ENCODE results near the gene VAV3.

The VAV3 gene

GRCh38 chr1:107789817-107790524 is 175.0 kb downstream of the VAV3 start:
- no peak for DNase-seq (ENCODE audit: low spot score)

- DNase-seq (ENCODE audit: low spot score), result no peak
Observed at GRCh38 chr1:107788206-107789202, 176.5 kb downstream of the VAV3 start.

GRCh38 chr1:107787299-107787698 is 177.7 kb downstream of the VAV3 start:
- no peak for DNase-seq (ENCODE audit: low spot score)

DNA sequence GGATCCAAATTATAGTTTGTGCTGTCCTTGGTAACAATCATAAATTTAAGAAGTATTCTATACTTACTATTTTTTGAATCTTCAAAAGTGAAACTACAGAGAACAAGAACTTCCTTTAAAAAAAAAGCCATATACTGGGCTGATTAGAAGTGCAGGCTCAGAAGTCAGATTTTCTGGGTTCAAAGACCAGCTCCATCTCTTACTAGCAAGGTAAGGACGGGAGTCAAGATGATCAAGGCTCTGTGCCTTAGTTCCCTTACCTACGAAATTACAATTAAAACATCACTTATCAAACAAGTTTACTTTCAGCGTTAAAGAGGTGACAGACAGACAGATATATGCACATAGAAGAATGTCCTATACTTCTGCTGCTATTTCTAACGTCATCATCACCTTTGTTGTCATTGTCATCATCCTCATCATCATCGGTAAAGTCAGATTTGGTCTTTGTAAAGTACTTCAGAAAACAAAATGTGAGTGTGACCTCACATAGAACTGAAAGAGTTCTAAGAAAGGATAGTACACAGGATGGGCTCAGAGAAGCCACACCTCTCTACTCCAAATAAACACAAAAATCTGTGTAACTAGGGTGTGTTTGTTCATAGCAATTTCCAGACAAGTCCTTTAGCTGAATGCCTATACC is 178.7 kb downstream of the VAV3 start:
- DNase-seq (ENCODE audit: low spot score), result no peak

DNA sequence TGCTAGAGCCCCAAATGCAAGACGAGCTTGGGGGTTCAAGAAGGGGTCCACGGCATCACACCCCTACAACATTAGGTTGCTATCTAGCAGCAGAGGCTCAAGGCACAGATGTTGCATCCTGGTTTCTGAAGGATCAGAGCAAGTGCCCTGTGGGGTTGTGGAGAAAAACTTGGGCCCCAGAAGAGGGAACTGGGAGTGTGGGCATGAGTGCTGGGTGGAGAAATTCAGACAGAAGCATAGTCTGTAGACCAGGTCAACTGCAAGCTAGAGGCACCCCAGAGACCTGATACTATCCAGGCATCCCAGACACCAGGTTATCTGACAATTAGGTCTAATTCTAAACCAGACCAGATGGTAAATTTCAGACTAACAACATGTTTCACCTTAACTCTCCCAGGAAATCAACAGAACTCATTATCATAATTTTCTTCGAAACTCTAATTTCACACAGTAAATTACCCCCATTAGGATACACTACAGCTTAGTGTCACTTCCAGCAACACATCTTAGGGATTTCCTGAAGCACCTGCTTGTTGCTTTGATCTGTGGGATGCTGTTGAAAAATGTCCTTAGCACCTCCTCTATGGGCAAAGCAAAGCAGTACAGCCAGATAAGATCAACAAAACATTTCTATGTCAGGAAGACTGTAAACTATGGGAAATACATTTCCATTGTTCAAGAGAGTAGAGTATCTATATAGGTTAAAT is 179.3 kb downstream of the VAV3 start:
- DNase-seq (ENCODE audit: low spot score), result no peak

DNA sequence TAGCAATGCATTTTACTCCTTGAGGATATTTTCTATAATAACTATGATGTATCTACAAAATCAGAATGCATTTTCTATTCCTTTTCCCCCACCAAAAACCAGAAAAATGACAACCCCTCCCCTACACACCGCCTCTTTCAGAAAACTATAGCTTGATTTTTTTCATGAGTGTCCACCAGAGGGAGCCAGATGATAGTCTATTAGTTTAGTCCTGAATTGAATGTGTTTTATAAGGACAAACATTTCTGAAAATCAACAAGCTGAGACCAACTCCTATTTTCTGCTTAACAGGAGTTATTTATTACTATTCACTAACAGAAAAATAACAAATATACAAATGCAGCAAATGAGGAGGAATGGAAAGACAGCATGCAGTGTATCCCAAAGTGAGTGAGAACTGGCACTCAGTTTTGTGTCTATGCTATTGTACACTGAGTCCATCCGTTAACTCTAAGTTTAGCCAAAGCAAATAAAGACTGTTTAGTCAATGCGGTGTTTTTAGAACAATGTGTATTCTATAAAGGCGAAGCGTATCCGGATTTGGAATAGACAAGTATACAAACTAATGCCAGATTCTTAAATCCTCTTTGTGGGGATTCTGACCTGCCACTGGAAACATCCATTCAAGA is 182.6 kb downstream of the VAV3 start:
- peak; percentile 2 for DNase-seq (ENCODE audit: low spot score)

- no peak for DNase-seq (ENCODE audit: low spot score)
Observed at GRCh38 chr1:107781245-107781644, 183.7 kb downstream of the VAV3 start.

DNA sequence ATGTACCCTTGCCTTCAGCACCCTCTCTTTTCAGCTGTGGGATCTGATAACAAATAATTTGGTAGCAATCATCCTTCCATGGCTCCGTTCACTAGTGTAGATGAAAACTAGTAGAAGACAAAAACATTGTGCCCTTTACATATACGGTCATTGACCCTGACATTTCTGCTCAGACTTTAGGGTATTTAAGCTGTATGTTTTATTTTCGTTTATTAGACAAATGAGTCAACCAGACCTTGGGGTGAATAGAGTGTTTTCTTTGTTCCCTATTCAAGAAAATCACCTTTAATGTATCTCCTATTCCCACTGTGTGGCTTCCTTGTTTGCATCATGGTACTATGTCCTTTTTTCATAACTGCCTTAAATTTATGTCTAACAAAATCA is 187.3 kb downstream of the VAV3 start:
- no peak for DNase-seq (ENCODE audit: low spot score)

GRCh38 chr1:107776900-107777663 is 187.9 kb downstream of the VAV3 start:
- DNase-seq (ENCODE audit: low spot score), result no peak

DNA sequence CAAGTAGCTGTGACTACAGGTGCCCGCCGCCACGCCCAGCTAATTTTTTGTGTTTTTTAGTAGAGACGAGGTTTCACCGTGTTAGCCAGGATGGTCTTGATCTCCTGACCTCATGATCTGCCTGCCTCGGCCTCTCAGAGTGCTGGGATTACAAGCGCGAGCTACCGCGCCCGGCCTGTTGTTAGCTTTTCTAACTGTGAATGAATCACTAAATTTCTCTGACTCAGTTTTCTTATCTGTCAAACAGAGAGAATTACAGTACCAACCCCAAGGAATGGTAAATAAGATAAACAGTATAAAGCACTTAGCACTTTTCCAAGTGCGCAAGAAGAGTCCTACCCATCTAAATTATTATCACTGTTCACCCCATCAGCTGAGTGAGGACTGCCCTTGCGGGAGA is 193.6 kb downstream of the VAV3 start:
- no peak for DNase-seq (ENCODE audit: low spot score)

GRCh38 chr1:107767156-107767582 is 197.8 kb downstream of the VAV3 start:
- DNase-seq (ENCODE audit: low spot score), result no peak

- DNase-seq (ENCODE audit: low spot score), result no peak
Observed at GRCh38 chr1:107766533-107766932, 198.4 kb downstream of the VAV3 start.

GRCh38 chr1:107762751-107763390 is 202.1 kb downstream of the VAV3 start:
- no peak for DNase-seq (ENCODE audit: low spot score)

DNA sequence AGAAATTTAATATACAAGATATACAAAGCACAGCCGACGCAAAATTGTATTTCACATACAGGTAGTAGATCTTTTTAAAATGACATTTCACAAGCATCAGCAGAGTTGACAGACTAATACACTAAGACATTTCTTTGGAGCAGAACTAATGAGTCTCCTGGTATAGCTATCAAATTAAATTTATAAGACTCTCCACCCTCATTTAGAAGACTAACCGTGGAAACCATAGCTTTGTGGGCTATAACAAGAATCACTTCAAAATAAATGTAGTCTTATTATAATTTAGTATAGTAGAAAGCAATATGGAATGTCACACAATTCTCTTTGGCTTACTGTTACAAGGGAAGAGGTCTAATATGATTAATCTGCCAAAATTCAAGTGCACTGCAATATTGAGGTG is 204.9 kb downstream of the VAV3 start:
- DNase-seq (ENCODE audit: low spot score), result no peak

DNA sequence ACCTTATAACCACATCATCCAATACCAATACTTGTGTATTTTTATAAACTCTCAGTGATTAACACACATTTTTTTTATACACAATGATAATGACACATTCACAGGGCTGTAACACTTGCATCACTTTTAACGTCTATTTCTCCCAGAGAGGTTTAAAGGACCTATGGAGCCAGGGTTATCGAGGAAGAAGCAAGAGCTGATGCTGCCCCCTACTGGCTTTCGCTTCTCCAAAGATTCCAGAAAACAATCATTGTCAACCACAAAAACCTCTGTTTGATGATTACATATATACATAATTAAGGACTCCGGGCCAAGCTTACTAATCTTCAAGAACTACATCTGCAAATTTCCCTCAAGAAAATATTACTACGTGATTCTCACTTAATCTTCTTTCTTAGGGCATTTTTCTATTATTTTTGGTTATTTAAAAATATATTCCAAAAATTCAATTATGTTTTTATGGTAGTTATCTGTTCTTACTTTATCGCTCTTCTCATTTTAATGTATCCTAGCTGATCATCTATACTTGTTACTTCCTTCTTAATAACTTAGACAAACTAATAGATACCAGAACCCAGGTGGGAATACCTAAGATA is 214.5 kb downstream of the VAV3 start:
- peak; percentile 2 for DNase-seq (ENCODE audit: low spot score)

DNA sequence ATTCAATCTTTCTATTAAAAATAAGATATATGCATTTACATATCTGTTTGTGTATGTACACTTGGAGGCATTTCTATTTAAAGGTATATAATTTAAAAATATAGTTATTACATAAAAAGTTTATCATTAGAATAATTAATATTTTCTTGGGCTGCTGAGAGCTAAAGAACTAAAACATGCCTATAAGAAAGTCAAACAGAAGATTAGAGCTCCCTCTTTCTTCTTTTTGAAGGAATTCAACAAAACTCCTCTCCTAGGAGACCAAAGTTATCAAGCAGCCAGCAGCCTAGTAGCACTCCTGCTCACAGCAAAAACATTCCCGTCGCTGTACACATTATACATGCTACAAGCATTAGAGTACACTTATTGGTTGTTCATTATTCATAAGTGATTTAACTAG is 216.4 kb downstream of the VAV3 start:
- peak; percentile 2 for DNase-seq (ENCODE audit: low spot score)

DNA sequence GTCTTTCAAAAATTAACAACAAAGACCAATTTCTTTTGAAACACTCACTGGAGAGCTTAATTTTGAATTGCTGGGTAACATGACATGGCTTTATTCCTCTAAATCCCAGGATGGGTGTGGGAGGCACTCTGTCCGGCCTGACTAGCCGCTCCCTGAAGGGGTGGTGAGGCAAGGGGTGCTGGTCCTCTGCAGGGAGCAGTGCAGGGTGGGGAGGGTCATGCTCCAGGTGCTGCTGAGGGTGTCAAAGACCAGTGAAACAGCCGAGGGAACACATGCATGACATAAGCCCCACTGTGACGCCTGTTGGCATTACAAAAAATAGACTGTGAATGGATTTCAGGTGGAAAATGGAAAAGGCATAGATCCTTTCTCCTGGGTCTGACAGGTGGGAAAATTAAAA is 223.7 kb downstream of the VAV3 start:
- no peak for DNase-seq (ENCODE audit: low spot score)

- DNase-seq (ENCODE audit: low spot score), result no peak
Observed at GRCh38 chr1:107740579-107740978, 224.4 kb downstream of the VAV3 start.

- no peak for DNase-seq (ENCODE audit: low spot score)
Observed at GRCh38 chr1:107739651-107740050, 225.3 kb downstream of the VAV3 start.

- no peak for DNase-seq (ENCODE audit: low spot score)
Observed at GRCh38 chr1:107739201-107739600, 225.8 kb downstream of the VAV3 start.

Data from hepatic stellate cell (primary cell).